GM21360 (cell line): Measurements from ENCODE around the gene UROS.

ENCODE experiments used
- ATAC-seq: cut with Tn5 transposase; IDR thresholded peaks from one replicate; pipeline ENCODE4 v1.9.1; 2021; ENCODE audit warnings: mild to moderate bottlenecking, moderate library complexity; ENCODE audit not compliant: unreplicated experiment

Gene UROS

GRCh38 chr10:125769175-125769574, 53.9 kb downstream of the UROS start:
- no peak for ATAC-seq

- ATAC-seq, result no peak
Measured at GRCh38 chr10:125768219-125768855, 54.7 kb downstream of the UROS start.

- ATAC-seq, result no peak
Measured at GRCh38 chr10:125766511-125766910, 56.5 kb downstream of the UROS start.

GRCh38 chr10:125765835-125766234, 57.2 kb downstream of the UROS start:
- ATAC-seq, result no peak

GRCh38 chr10:125762692-125763648, 60.1 kb downstream of the UROS start:
- ATAC-seq, result no peak

GRCh38 chr10:125761961-125762360, 61.1 kb downstream of the UROS start:
- ATAC-seq, result no peak

GRCh38 chr10:125757742-125758141, 65.3 kb downstream of the UROS start:
- no peak for ATAC-seq

GRCh38 chr10:125756853-125757487, 66.1 kb downstream of the UROS start:
- no peak for ATAC-seq

GRCh38 chr10:125756196-125756595, 66.9 kb downstream of the UROS start:
- ATAC-seq, result no peak

GRCh38 chr10:125747417-125747816, 75.6 kb downstream of the UROS start:
- no peak for ATAC-seq

- no peak for ATAC-seq
Measured at GRCh38 chr10:125744909-125745308, 78.1 kb downstream of the UROS start.

- ATAC-seq, result no peak
Measured at GRCh38 chr10:125742465-125742864, 80.6 kb downstream of the UROS start.

GRCh38 chr10:125739994-125740679, 82.9 kb downstream of the UROS start:
- no peak for ATAC-seq
